HEK293T (cell line): ENCODE data around the gene KCNK3.
"Not testable (repeated sequence)": the region's sequence is repeated elsewhere in the genome, so short reads cannot be mapped to it uniquely, and the experiment has no call there.

Experiments used
- ARNT ChIP-seq: fragments of 450-650 bp; IDR thresholded peaks from 2 replicates; pipeline ENCODE4 v1.6.1; 2017; ENCODE audit warnings: mild to moderate bottlenecking
- BHLHE40 ChIP-seq: fragments of 450-650 bp; IDR thresholded peaks from 2 replicates; pipeline ENCODE4 v1.6.1; 2016; ENCODE audit warnings: mild to moderate bottlenecking, moderate library complexity, borderline replicate concordance
- ELF4 ChIP-seq: fragments of 450-650 bp; IDR thresholded peaks from 2 replicates; pipeline ENCODE4 v1.6.1; 2017; ENCODE audit warnings: antibody characterized with exemption
- FOXA1 ChIP-seq: fragments of 450-650 bp; IDR thresholded peaks from 2 replicates; pipeline ENCODE4 v1.6.1; 2016; ENCODE audit warnings: mild to moderate bottlenecking
- FOXK2 ChIP-seq: fragments of 450-650 bp; IDR thresholded peaks from 2 replicates; pipeline ENCODE4 v1.6.1; 2016; ENCODE audit warnings: mild to moderate bottlenecking
- LEF1 ChIP-seq: fragments of 450-650 bp; IDR thresholded peaks from 2 replicates; pipeline ENCODE4 v1.6.1; 2017; ENCODE audit warnings: mild to moderate bottlenecking, borderline replicate concordance
- NFRKB ChIP-seq: fragments of 450-650 bp; IDR thresholded peaks from 2 replicates; pipeline ENCODE4 v1.6.1; 2016; ENCODE audit warnings: mild to moderate bottlenecking, moderate library complexity
- PKNOX1 ChIP-seq: fragments of 450-650 bp; IDR thresholded peaks from 2 replicates; pipeline ENCODE4 v1.6.1; 2016
- SP1 ChIP-seq: fragments of 450-650 bp; IDR thresholded peaks from 2 replicates; pipeline ENCODE4 v1.6.1; 2017
- SUZ12 ChIP-seq: fragments of 450-650 bp; IDR thresholded peaks from 2 replicates; pipeline ENCODE4 v1.6.1; 2016; ENCODE audit warnings: mild to moderate bottlenecking
- TARDBP ChIP-seq: fragments of 450-650 bp; IDR thresholded peaks from 2 replicates; pipeline ENCODE4 v1.6.1; 2016

GRCh38 chr2:26760991-26761390 is 68.5 kb downstream of the KCNK3 start:
- TF ChIP-seq NFRKB, ARNT, SUZ12, PKNOX1, LEF1, TARDBP, ELF4, FOXK2, BHLHE40, SP1, FOXA1: not testable (repeated sequence)
